ENCODE results near the gene PPP1R9A.

PPP1R9A gene

DNA sequence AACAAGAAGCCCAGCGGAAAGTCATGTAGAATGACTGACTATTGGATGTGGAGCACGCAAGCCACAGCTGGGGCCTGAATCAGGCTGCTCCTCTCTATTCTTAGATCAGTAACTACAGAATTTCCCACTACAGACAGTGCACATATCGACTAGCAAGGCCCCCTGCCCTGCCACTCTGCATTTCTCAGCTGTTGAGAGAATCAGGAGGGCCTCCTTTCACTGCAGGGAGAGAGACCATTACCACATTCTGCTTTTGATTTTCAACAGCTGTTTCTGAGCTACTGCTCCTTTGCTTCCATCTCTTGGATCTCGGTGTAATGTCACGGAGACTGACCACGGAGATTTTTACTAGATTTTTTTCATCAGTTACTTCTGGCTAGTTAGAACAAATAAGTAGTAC is 343.2 kb downstream of the PPP1R9A start:
- Histone ChIP-seq H3K9ac (ENCODE audit: low read length) (no peak overlapping the region), H3K4me1 (ENCODE audit: insufficient read depth, low read length) (peaks cover 8% of the 10 kb centered on the region), H3K27me3 (ENCODE audit: control insufficient read depth in 1 of 2, insufficient read depth in 2 of 2, low read length in 2 of 2) (no peaks in the 10 kb centered on the region), H3K4me3 (ENCODE audit: low read depth in 1 of 2, low read length in 2 of 2) (no peak overlapping the region), H3K27ac (ENCODE audit: low read depth, low read length) (no peak overlapping the region), H3K9me3 (ENCODE audit: low read length) (no peaks in the 10 kb centered on the region), H3K36me3 (ENCODE audit: insufficient read depth, low read length) (peaks cover 6% of the 10 kb centered on the region)

DNA sequence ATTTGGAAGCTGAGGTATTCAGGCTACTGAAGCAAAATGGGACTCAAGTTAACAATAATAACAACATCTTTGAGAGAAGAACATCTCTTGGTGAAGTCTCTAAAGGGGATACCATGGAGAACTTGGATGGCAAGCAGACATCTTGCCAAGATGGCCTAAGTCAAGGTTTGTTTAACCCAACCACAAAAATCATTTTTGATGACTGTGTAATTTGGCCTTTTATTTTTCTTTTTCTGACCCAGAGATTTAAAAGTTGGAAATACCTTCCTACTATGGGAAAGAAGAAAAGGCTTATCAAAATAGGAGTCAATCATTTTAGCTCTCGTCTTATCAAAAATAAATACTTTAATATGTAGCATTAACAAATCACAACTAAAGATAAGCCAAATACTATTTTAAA is 344.6 kb downstream of the PPP1R9A start:
- Histone ChIP-seq H3K36me3 (ENCODE audit: insufficient read depth, low read length) (peaks cover 6% of the 10 kb centered on the region), H3K27me3 (ENCODE audit: control insufficient read depth in 1 of 2, insufficient read depth in 2 of 2, low read length in 2 of 2) (no peaks in the 10 kb centered on the region), H3K9me3 (ENCODE audit: low read length) (no peaks in the 10 kb centered on the region), H3K9ac (ENCODE audit: low read length) (no peak overlapping the region), H3K27ac (ENCODE audit: low read depth, low read length) (no peak overlapping the region), H3K4me1 (ENCODE audit: insufficient read depth, low read length) (peaks cover 2% of the 10 kb centered on the region), H3K4me3 (ENCODE audit: low read depth in 1 of 2, low read length in 2 of 2) (no peak overlapping the region)

DNA sequence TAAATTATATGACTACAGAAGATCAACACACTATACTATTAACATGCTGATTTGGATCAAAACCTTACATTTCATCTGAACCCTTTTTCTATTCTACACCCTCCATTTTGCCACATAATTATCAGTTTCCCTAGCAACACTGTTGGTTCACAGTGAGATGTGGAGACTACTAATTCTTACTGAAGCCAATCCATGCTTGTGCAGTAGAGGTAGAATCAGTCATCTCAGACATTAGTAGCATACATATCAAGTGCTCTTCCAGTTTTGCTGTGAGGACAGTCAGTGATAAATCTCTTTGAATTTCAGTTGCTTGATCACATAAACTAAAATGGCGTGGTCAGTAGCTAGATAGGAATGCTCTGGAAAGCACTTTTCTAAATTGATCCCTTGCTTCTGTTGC is 346.6 kb downstream of the PPP1R9A start:
- Histone ChIP-seq H3K4me3 (ENCODE audit: low read depth in 1 of 2, low read length in 2 of 2) (no peak overlapping the region), H3K27me3 (ENCODE audit: control insufficient read depth in 1 of 2, insufficient read depth in 2 of 2, low read length in 2 of 2) (no peaks in the 10 kb centered on the region), H3K27ac (ENCODE audit: low read depth, low read length) (no peak overlapping the region), H3K9me3 (ENCODE audit: low read length) (no peaks in the 10 kb centered on the region), H3K36me3 (ENCODE audit: insufficient read depth, low read length) (peaks cover 6% of the 10 kb centered on the region), H3K4me1 (ENCODE audit: insufficient read depth, low read length) (no peaks in the 10 kb centered on the region), H3K9ac (ENCODE audit: low read length) (no peak overlapping the region)

DNA sequence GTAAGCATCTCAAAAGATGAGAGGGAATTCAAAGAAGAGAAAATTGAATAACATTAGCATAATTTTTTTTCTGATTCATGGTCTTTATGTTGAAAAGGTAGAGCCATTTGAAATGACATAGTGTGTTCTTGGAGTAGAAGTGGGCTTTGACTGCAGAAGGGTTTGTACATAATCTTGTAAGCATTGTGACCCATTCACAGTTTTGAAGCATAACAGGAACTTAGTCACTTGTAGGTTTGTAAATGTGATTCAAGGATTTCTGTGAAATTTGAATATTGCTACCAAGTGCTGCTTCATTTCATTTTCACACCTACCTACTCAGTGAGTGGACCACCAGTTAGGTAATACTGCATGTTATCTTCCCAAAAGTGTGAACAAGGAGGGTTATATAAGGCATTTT is 348.3 kb downstream of the PPP1R9A start:
- Histone ChIP-seq H3K27me3 (ENCODE audit: control insufficient read depth in 1 of 2, insufficient read depth in 2 of 2, low read length in 2 of 2) (no peaks in the 10 kb centered on the region), H3K4me3 (ENCODE audit: low read depth in 1 of 2, low read length in 2 of 2) (no peak overlapping the region), H3K4me1 (ENCODE audit: insufficient read depth, low read length) (no peaks in the 10 kb centered on the region), H3K36me3 (ENCODE audit: insufficient read depth, low read length) (peaks cover 6% of the 10 kb centered on the region), H3K27ac (ENCODE audit: low read depth, low read length) (no peak overlapping the region), H3K9me3 (ENCODE audit: low read length) (no peaks in the 10 kb centered on the region), H3K9ac (ENCODE audit: low read length) (no peak overlapping the region)

DNA sequence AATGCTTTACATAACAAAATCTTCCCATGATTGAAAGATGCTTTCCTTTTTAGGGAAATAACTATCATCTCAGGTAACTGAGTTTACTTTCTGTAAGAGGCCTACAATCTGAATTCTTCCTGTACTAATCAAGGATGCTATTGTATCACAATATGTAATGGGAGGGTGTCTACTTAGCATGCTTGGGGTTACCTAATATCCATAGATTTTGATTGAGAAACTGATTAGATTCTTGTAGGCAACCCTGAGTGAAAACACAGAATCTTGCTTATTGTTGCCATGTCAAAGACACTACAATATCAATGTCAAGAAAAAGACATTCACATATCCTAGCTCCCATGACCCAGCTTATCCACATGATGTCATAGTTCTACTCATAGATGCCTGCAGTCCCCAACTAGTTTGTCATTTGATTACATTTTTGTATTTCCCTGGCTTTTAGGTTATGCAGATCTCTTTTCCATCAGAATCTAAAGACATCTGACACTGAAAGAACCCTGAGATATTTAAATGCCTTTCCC is 354.6 kb downstream of the PPP1R9A start:
- no peak overlapping the region for H3K4me3 ChIP-seq (ENCODE audit: low read depth in 1 of 2, low read length in 2 of 2)
- H3K4me1 ChIP-seq (ENCODE audit: insufficient read depth, low read length): no peaks in the 10 kb centered on the region
- no peaks in the 10 kb centered on the region for H3K27me3 ChIP-seq (ENCODE audit: control insufficient read depth in 1 of 2, insufficient read depth in 2 of 2, low read length in 2 of 2)
- no peaks in the 10 kb centered on the region for H3K9me3 ChIP-seq (ENCODE audit: low read length)
- H3K36me3 ChIP-seq (ENCODE audit: insufficient read depth, low read length): no peaks in the 10 kb centered on the region
- no peak overlapping the region for H3K9ac ChIP-seq (ENCODE audit: low read length)
- H3K27ac ChIP-seq (ENCODE audit: low read depth, low read length): no peak overlapping the region

DNA sequence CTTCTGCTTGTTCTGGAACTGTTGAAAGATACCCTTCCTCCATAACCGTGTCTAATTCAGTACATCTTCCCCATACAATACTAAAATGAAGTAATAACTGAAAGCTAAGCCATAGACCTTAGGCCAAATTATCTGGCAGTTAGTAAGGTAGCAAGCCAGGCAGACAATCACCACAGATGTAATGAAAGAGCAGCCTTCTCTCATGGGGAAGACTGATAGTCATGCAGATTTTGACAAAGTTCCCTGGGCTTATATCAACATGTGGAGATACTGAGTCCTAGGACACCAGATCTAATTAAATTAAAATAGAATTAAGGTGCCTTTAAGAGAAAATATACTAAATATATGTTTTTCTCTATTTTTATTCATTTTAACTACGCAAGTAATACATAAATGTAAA is 355.5 kb downstream of the PPP1R9A start:
- Histone ChIP-seq H3K9ac (ENCODE audit: low read length) (no peak overlapping the region), H3K4me3 (ENCODE audit: low read depth in 1 of 2, low read length in 2 of 2) (no peak overlapping the region), H3K9me3 (ENCODE audit: low read length) (no peaks in the 10 kb centered on the region), H3K27me3 (ENCODE audit: control insufficient read depth in 1 of 2, insufficient read depth in 2 of 2, low read length in 2 of 2) (no peaks in the 10 kb centered on the region), H3K27ac (ENCODE audit: low read depth, low read length) (no peak overlapping the region), H3K36me3 (ENCODE audit: insufficient read depth, low read length) (no peaks in the 10 kb centered on the region), H3K4me1 (ENCODE audit: insufficient read depth, low read length) (no peaks in the 10 kb centered on the region)

DNA sequence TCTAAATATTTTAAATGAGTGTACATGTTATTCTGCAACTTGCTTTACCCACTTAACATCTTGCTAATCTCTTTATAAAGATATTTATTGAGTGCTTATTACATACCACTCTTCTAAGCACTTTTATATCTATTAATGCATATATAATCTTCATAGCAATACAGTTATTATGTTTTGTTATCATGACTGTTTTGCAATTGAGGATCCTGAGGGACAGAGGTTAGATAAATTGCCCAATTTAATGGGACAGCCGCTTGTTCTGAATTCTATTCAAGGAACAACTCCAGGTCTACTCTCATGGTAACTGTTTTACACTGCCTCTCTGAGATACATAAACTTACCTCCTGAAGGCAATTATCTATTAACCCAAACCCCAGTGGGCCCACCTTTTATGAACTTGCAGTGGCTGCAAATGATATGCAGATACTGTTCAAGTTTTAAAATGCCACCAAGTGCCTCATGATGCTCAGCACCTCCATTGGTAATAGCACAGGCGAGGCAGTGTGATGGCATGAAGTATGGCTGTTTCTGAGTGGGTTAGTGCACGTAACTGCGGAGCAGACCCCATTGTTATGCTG is 356.5 kb downstream of the PPP1R9A start:
- H3K4me3 ChIP-seq (ENCODE audit: low read depth in 1 of 2, low read length in 2 of 2): no peak overlapping the region
- H3K4me1 ChIP-seq (ENCODE audit: insufficient read depth, low read length): no peaks in the 10 kb centered on the region
- no peak overlapping the region for H3K9ac ChIP-seq (ENCODE audit: low read length)
- no peak overlapping the region for H3K27ac ChIP-seq (ENCODE audit: low read depth, low read length)
- H3K27me3 ChIP-seq (ENCODE audit: control insufficient read depth in 1 of 2, insufficient read depth in 2 of 2, low read length in 2 of 2): no peaks in the 10 kb centered on the region
- no peaks in the 10 kb centered on the region for H3K9me3 ChIP-seq (ENCODE audit: low read length)
- no peaks in the 10 kb centered on the region for H3K36me3 ChIP-seq (ENCODE audit: insufficient read depth, low read length)

DNA sequence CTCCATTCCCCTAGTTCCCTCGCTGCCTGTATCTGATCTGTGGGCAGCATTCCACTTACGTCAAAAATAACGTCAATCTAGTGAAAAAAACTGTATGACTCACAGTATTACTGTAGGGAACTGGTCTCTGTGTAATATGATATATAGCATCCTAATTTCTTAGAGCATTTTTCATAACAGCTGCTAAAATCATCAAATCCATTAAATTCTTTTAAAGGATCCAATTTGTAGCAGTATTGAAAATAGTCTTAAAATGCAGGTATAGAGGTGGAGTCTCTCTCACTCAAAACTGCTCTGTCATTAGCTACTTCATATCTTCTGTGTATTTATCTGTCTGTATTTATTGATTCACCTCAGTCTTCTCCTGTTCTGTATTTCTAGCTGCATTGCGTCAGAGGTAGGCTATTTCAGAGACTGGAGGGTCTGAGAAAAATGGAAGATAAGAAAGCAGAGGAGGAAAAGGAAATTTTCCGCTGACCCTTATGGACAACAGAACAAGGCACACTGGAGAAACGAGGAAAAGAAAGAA is 357.0 kb downstream of the PPP1R9A start:
- H3K4me1 ChIP-seq (ENCODE audit: insufficient read depth, low read length): no peaks in the 10 kb centered on the region
- no peaks in the 10 kb centered on the region for H3K27me3 ChIP-seq (ENCODE audit: control insufficient read depth in 1 of 2, insufficient read depth in 2 of 2, low read length in 2 of 2)
- H3K9ac ChIP-seq (ENCODE audit: low read length): no peak overlapping the region
- no peaks in the 10 kb centered on the region for H3K9me3 ChIP-seq (ENCODE audit: low read length)
- no peaks in the 10 kb centered on the region for H3K36me3 ChIP-seq (ENCODE audit: insufficient read depth, low read length)
- no peak overlapping the region for H3K4me3 ChIP-seq (ENCODE audit: low read depth in 1 of 2, low read length in 2 of 2)
- H3K27ac ChIP-seq (ENCODE audit: low read depth, low read length): no peak overlapping the region

DNA sequence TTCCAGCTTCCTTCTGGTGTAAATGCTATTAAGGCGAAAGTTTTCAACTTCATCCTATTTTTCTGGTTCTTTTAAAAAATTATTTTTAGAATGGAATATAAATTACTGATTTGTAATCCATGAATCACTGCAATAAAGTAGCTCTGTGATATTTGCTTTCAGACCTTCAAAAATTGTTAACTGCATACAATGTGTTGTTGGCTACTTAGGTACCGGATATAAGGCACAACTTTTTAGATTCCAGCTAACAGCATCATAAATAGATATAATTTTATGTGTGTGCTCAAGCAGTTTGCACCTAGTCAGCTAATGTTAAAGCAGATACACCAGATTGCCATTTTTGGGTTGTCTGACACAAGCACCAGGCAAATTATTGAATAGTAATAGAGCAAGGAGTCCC is 358.2 kb downstream of the PPP1R9A start:
- no peak overlapping the region for H3K27ac ChIP-seq (ENCODE audit: low read depth, low read length)
- no peaks in the 10 kb centered on the region for H3K27me3 ChIP-seq (ENCODE audit: control insufficient read depth in 1 of 2, insufficient read depth in 2 of 2, low read length in 2 of 2)

DNA sequence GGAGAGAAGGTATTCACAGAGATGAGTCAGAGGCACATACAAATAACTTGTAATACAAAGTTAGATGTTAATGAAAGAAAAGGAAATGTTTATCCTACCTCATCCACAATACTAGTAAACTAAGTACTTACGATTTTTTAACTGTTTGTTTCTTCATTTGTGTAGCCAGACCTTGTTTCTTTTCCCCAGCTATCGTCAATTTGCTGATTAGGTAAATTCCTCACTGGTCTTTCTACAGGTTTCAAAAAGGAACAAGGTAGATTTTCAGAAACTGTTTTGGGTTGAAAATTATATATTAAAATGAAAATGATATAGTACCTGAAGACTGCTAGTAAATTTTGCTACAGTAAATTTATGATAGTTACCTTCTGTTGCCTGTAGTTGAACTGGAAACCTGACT is 360.4 kb downstream of the PPP1R9A start:
- no peaks in the 10 kb centered on the region for H3K4me1 ChIP-seq (ENCODE audit: insufficient read depth, low read length)
- H3K36me3 ChIP-seq (ENCODE audit: insufficient read depth, low read length): peaks cover 7% of the 10 kb centered on the region
- H3K9me3 ChIP-seq (ENCODE audit: low read length): no peaks in the 10 kb centered on the region
- H3K9ac ChIP-seq (ENCODE audit: low read length): no peak overlapping the region
- no peaks in the 10 kb centered on the region for H3K27me3 ChIP-seq (ENCODE audit: control insufficient read depth in 1 of 2, insufficient read depth in 2 of 2, low read length in 2 of 2)
- H3K27ac ChIP-seq (ENCODE audit: low read depth, low read length): no peak overlapping the region
- H3K4me3 ChIP-seq (ENCODE audit: low read depth in 1 of 2, low read length in 2 of 2): no peak overlapping the region

More for the DNA sequence above, 358.2 kb downstream of the PPP1R9A start:
- Histone ChIP-seq H3K36me3 (ENCODE audit: insufficient read depth, low read length) (no peaks in the 10 kb centered on the region), H3K4me1 (ENCODE audit: insufficient read depth, low read length) (no peaks in the 10 kb centered on the region), H3K9me3 (ENCODE audit: low read length) (no peaks in the 10 kb centered on the region), H3K9ac (ENCODE audit: low read length) (no peak overlapping the region), H3K4me3 (ENCODE audit: low read depth in 1 of 2, low read length in 2 of 2) (no peak overlapping the region)

DNA sequence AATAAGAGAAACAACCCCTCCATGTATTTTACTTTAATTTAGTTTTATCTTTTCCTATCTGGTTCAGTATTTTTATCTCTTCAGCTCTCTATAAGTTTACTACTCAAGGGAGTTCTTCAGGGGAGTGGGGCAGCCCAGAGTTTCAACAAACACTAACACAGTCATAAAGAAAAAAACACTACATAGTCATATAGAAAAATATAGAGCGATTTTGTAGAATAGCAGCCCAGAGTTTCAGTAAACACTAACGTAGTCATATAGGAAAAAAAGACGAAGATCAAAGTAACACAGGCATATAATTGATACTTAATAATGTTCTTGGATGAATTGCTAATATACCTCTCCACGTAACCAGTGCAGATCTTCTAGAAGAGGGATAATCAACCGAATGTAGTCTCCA is 362.2 kb downstream of the PPP1R9A start:
- Histone ChIP-seq H3K4me1 (ENCODE audit: insufficient read depth, low read length) (no peaks in the 10 kb centered on the region), H3K9ac (ENCODE audit: low read length) (no peak overlapping the region), H3K4me3 (ENCODE audit: low read depth in 1 of 2, low read length in 2 of 2) (no peak overlapping the region), H3K36me3 (ENCODE audit: insufficient read depth, low read length) (peaks cover 7% of the 10 kb centered on the region), H3K27ac (ENCODE audit: low read depth, low read length) (no peak overlapping the region), H3K27me3 (ENCODE audit: control insufficient read depth in 1 of 2, insufficient read depth in 2 of 2, low read length in 2 of 2) (no peaks in the 10 kb centered on the region), H3K9me3 (ENCODE audit: low read length) (no peaks in the 10 kb centered on the region)

DNA sequence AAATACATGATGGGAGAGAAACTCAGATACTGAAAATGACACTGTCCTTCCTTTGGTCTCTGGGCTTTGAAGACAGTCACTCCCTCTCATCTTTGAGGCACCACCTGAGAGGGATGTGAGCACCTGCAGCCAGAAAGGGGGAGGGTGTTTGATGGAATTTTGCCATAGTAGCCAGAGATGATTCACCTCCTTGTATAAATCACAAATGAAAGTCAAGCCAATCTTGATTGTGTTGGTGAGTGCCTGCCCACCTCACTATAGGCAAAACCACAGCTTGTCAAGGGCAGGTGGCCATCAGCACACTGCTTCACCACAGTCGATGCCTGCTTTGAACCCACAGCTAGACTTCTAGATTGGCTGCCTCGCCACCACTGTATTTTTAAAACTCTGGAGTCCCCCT is 368.7 kb downstream of the PPP1R9A start:
- no peak overlapping the region for H3K27ac ChIP-seq (ENCODE audit: low read depth, low read length)
- no peak overlapping the region for H3K9ac ChIP-seq (ENCODE audit: low read length)
- no peaks in the 10 kb centered on the region for H3K27me3 ChIP-seq (ENCODE audit: control insufficient read depth in 1 of 2, insufficient read depth in 2 of 2, low read length in 2 of 2)
- H3K4me3 ChIP-seq (ENCODE audit: low read depth in 1 of 2, low read length in 2 of 2): no peak overlapping the region
- H3K9me3 ChIP-seq (ENCODE audit: low read length): no peaks in the 10 kb centered on the region
- H3K36me3 ChIP-seq (ENCODE audit: insufficient read depth, low read length): peaks cover 4% of the 10 kb centered on the region
- no peaks in the 10 kb centered on the region for H3K4me1 ChIP-seq (ENCODE audit: insufficient read depth, low read length)
